ENCODE measurements around the gene ATG7.
A peak's percentile ranks its signal among the peaks of the same experiment; 100 is the strongest.
"Not testable (repeated sequence)": the region's sequence is repeated elsewhere in the genome, so short reads cannot be mapped to it uniquely, and the experiment has no call there.

The ATG7 gene

DNA sequence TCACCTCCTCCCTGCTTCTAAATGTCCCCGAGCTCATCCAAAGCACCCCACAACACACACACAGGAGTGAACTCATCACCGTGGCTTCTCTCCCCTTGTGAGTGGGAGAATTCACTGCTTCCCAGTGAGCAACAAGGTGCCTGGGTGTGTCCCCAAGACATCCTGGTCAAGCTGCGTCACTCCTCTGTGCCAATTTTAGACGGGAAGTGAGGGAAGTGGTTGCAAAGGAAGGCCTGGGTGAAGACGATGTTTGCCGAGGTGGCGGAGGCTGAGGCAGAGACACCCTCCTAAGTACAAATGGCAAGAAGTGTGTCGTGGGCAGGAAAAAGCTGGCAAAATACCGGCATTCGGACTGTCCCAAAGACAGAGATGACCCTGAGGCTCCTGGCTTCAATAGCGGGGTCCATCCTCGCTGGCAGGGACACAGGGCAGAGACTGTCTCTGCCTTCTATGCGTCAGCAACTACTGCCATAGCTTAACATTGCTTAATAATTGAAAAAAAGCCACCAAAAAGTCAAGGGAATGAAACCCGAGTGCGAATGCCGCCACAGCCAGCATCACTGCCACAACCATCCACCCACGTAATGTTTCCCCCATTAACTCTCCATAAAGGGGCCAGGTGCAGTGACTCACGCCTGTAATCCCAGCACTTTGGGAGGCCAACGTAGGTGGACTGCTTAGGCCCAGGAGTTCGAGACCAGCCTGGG, 298.7 kb downstream of the ATG7 start:
- Histone ChIP-seq H3K36me3 (replicated peaks) (peaks cover 29% of the 10 kb centered on the region), H3K27me3 (replicated peaks) (no peaks in the 10 kb centered on the region), H3K4me3 (ENCODE audit: low read depth, low read length) (no peak overlapping the region), H3K27ac (peak overlapping the region; percentile 100)
- TF ChIP-seq CTCF (IDR thresholded peaks at IDR 0.05; ENCODE audit: low read depth, low read length, missing control alignments), result no peak
- peak; percentile 28 for DNase-seq
- in situ Hi-C loops (cut with HindIII; ENCODE audit: low pct_ligation_motif_present, low sequenced_read_pairs), result no loop called here

- H3K27ac ChIP-seq; DNase-seq; in situ Hi-C loops (cut with HindIII; ENCODE audit: low pct_ligation_motif_present, low sequenced_read_pairs); H3K27me3 ChIP-seq (replicated peaks); H3K4me3 ChIP-seq (ENCODE audit: low read depth, low read length): not testable (repeated sequence)
- H3K36me3 ChIP-seq (replicated peaks), result peaks cover 14% of the 10 kb centered on the region
Observed at GRCh38 chr3:11572660-11573059, 300.5 kb downstream of the ATG7 start.

DNA sequence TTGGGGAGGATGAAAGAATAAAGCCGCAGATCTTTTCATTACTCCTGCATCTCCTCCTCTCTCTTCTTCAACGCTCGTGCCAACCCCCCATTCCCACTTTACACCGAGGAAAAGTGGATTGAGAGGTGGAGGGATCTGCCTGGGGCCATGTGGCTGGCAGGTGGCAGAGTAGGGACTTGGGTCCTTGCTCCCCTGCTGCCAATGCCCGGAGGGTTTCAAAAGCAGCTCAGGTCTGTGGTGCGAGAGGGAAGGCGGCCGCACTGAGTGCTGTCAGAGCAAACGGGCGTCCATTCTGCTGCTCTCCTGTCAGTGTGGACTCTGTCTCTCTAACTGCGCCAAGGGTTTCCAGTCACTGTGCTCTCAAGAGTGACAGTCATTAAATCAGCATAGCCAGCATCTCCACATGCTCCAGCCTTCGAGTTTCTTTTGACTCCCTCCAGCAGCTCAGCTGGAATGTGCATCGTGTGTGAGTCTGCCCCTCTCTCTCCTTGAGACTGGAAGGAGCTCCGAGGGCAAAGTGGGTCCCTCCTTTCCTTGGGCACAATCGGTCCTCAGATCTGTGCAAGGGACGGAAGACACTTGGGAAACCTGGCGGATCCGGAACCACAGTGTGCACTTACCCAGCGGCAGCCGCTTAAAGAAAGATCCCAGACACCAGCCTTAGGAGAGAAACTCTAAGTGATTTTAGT, 302.9 kb downstream of the ATG7 start:
- H3K36me3 ChIP-seq (replicated peaks), result peaks cover 17% of the 10 kb centered on the region
- H3K4me3 ChIP-seq (ENCODE audit: low read depth, low read length), result no peak overlapping the region
- no peak for DNase-seq
- no peak for TF ChIP-seq CTCF (IDR thresholded peaks at IDR 0.05; ENCODE audit: low read depth, low read length, missing control alignments)
- in situ Hi-C loops (cut with HindIII; ENCODE audit: low pct_ligation_motif_present, low sequenced_read_pairs), result no loop called here
- H3K27me3 ChIP-seq (replicated peaks), result no peaks in the 10 kb centered on the region
- H3K27ac ChIP-seq, result no peak overlapping the region

DNA sequence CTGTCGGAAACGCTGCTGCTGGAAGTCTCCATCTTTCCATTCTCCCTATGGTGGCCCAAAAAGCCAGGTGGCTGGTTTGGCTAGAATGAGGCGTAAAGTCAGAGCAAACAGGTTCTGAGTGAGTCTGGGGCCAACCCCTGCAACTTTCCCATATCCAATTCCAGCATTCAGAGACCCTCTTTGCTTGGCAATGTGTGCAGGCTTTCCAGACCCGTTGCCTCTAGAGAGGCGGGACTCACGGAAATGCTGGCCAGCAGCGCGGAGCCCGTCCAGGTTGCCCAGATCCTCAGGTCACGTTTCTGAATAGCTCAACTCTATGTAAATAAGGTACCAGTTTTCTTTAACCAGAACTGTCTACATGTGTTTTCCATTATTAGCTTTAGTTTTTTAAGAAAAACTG, 303.5 kb downstream of the ATG7 start:
- no peak for TF ChIP-seq CTCF (IDR thresholded peaks at IDR 0.05; ENCODE audit: low read depth, low read length, missing control alignments)
- Histone ChIP-seq H3K4me3 (ENCODE audit: low read depth, low read length) (no peak overlapping the region), H3K27ac (no peak overlapping the region), H3K27me3 (replicated peaks) (no peaks in the 10 kb centered on the region), H3K36me3 (replicated peaks) (peaks cover 19% of the 10 kb centered on the region)
- in situ Hi-C loops (cut with HindIII; ENCODE audit: low pct_ligation_motif_present, low sequenced_read_pairs), result no loop called here
- DNase-seq, result no peak

DNA sequence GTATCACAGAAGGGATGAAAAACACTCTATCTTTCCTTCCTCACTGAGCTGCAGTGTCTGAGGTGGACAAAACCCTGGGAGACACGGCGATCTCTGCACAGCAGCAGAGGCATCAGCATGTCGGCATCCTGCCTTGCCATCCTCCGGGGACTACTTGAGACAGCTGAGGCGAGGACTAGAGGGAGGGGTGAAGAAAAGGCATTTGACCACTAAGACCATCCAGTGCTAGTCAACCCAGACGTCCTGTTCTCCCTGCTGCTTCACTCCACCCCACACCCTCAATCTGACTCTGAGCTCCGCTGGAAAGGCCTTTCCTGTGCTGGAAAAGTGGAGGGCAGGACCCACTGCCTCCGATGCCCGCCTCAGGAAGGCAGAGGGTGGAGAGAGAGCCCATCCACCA, 304.3 kb downstream of the ATG7 start:
- TF ChIP-seq CTCF (IDR thresholded peaks at IDR 0.05; ENCODE audit: low read depth, low read length, missing control alignments), result no peak
- peaks cover 19% of the 10 kb centered on the region for H3K36me3 ChIP-seq (replicated peaks)
- no peak for DNase-seq
- no peak overlapping the region for H3K27ac ChIP-seq
- in situ Hi-C loops (cut with HindIII; ENCODE audit: low pct_ligation_motif_present, low sequenced_read_pairs), result no loop called here
- no peak overlapping the region for H3K4me3 ChIP-seq (ENCODE audit: low read depth, low read length)
- no peaks in the 10 kb centered on the region for H3K27me3 ChIP-seq (replicated peaks)

- Histone ChIP-seq H3K27ac (no peak overlapping the region), H3K36me3 (replicated peaks) (peaks cover 14% of the 10 kb centered on the region), H3K27me3 (replicated peaks) (no peaks in the 10 kb centered on the region), H3K4me3 (ENCODE audit: low read depth, low read length) (no peak overlapping the region)
- in situ Hi-C loops (cut with HindIII; ENCODE audit: low pct_ligation_motif_present, low sequenced_read_pairs), result no loop called here
- no peak for TF ChIP-seq CTCF (IDR thresholded peaks at IDR 0.05; ENCODE audit: low read depth, low read length, missing control alignments)
- DNase-seq, result no peak
Observed at GRCh38 chr3:11578169-11578568, 306.0 kb downstream of the ATG7 start.
